GM18526 (cell line): ENCODE data around the gene ANKRD63.

Experiments used
- POLR2A ChIP-seq: IDR thresholded peaks from 3 replicates; pipeline ENCODE4 v1.6.1; 2011; ENCODE audit not compliant: insufficient read length; ENCODE audit errors: extremely low read depth

The ANKRD63 gene

GRCh38 chr15:40290545-40290917 lies 7.7 kb upstream of the ANKRD63 start:
- TF ChIP-seq POLR2A: no peak

GRCh38 chr15:40289140-40289775 lies 6.4 kb upstream of the ANKRD63 start:
- no peak for TF ChIP-seq POLR2A

- no peak for TF ChIP-seq POLR2A
Measured at GRCh38 chr15:40287968-40288367, 5.1 kb upstream of the ANKRD63 start.

GRCh38 chr15:40287505-40287904 lies 4.6 kb upstream of the ANKRD63 start:
- no peak for TF ChIP-seq POLR2A

- TF ChIP-seq POLR2A: no peak
Measured at GRCh38 chr15:40286794-40287193, 3.9 kb upstream of the ANKRD63 start.

GRCh38 chr15:40286061-40286532 lies 3.2 kb upstream of the ANKRD63 start:
- TF ChIP-seq POLR2A: no peak

GRCh38 chr15:40285554-40286011 lies 2.7 kb upstream of the ANKRD63 start:
- no peak for TF ChIP-seq POLR2A

- no peak for TF ChIP-seq POLR2A
Measured at GRCh38 chr15:40285151-40285550, 2.3 kb upstream of the ANKRD63 start.

GRCh38 chr15:40283615-40284300 lies 894 bp upstream of the ANKRD63 start:
- no peak for TF ChIP-seq POLR2A

- no peak for TF ChIP-seq POLR2A
Measured at GRCh38 chr15:40282147-40282868, 556 bp downstream of the ANKRD63 start.

GRCh38 chr15:40281801-40282146 lies 1.1 kb downstream of the ANKRD63 start:
- no peak for TF ChIP-seq POLR2A

- TF ChIP-seq POLR2A: no peak
Measured at GRCh38 chr15:40281057-40281800, 1.6 kb downstream of the ANKRD63 start.

- no peak for TF ChIP-seq POLR2A
Measured at GRCh38 chr15:40280260-40281056, 2.4 kb downstream of the ANKRD63 start.

GRCh38 chr15:40279437-40280141 lies 3.3 kb downstream of the ANKRD63 start:
- no peak for TF ChIP-seq POLR2A

- TF ChIP-seq POLR2A: no peak
Measured at GRCh38 chr15:40278026-40278425, 4.8 kb downstream of the ANKRD63 start.

- TF ChIP-seq POLR2A: no peak
Measured at GRCh38 chr15:40277471-40277870, 5.4 kb downstream of the ANKRD63 start.
